AG04449 (cell line): ENCODE data around the gene HSD17B7.
A peak's percentile ranks its signal among the peaks of the same experiment; 100 is the strongest.

Source experiments
- CTCF ChIA-PET: fragments of 350-600 bp; formaldehyde crosslinking; extraction: SDS; loops from one replicate; lab custom pipeline; 2021; ENCODE audit warnings: antibody characterized with exemption; lab: Yijun Ruan, JAX
- POLR2A ChIA-PET: fragments of 400-600, 350-600 bp; formaldehyde crosslinking; extraction: SDS; loops from one replicate; lab custom pipeline; 2020; ENCODE audit warnings: antibody characterized with exemption, inconsistent platforms; lab: Yijun Ruan, JAX
- DNase-seq: peaks from one replicate; pipeline ENCODE4 v3.0.0-alpha.2; 2010; ENCODE audit warnings: low read depth, low spot score
- H3K4me3 ChIP-seq: 2 replicates; pipeline ENCODE4 v1.5.1; 2011; ENCODE audit warnings: low read depth, mild to moderate bottlenecking, control low read depth, low read length
- TF ChIP-seq, protein P1 (sequence below): IDR thresholded peaks from one replicate; pipeline ENCODE4 v1.5.1; 2011; ENCODE audit warnings: mild to moderate bottlenecking, moderate library complexity, low read length, control low read depth, inconsistent platforms; ENCODE audit not compliant: insufficient read depth; ENCODE audit errors: missing control alignments

The HSD17B7 gene

DNA sequence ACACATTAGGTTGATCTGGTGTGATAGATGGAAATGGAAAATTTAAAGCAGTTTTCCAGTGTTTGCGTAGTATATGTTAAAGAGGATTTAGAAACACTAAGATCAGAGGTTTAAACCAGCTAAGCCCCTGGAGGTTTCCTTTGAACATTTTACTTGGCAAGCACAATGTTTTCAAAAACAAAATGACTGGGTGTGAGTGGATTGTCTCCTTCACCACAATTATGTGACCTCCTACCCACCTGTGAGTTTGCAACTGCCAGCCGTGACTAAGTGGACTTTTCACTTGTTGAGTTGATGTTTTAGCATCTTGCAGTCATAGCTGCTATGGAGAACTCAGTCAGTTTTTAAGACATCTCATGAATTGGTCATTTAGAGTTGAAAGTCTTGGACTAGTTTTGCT lies 65.8 kb downstream of the HSD17B7 start:
- CTCF ChIA-PET, result interaction anchor here (0.7 to 9.8 kb wide), 15 partner anchors 8 to 463 kb away, joined by 3 to 94 read pairs (median 5); partner anchors contain the start of gene RGS4
- peak; percentile 86 for DNase-seq

DNA sequence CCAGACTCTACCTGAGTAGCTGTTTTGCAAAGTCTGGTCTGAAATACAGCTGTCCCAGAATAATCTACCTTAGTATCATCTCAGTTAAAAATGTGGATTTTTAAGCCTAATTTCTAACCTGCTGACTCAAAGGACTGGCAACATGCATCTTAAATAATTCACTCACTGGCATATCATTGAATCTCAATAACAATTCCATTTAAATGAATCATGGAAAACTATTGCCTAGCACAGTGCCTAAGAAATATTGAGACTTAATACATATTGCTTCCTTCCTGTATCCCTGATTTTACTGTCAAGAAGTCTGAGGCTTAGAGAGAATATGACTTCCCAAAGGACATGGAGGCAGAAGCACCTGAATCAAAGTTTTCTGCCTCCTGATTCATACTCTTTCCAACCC lies 67.3 kb downstream of the HSD17B7 start:
- ChIA-PET CTCF (interaction anchor here (1.1 to 9.8 kb wide), 13 partner anchors 10 to 462 kb away, joined by 3 to 94 read pairs (median 9); partner anchors contain the start of gene RGS4), POLR2A (interaction anchor here (1.6 to 1.8 kb wide), 2 partner anchors 16 to 211 kb away, joined by 6 read pairs; partner anchors contain the start of gene RGS4)
- no peak overlapping the region for H3K4me3 ChIP-seq
- no peak for DNase-seq
- TF ChIP-seq, protein P1, sequence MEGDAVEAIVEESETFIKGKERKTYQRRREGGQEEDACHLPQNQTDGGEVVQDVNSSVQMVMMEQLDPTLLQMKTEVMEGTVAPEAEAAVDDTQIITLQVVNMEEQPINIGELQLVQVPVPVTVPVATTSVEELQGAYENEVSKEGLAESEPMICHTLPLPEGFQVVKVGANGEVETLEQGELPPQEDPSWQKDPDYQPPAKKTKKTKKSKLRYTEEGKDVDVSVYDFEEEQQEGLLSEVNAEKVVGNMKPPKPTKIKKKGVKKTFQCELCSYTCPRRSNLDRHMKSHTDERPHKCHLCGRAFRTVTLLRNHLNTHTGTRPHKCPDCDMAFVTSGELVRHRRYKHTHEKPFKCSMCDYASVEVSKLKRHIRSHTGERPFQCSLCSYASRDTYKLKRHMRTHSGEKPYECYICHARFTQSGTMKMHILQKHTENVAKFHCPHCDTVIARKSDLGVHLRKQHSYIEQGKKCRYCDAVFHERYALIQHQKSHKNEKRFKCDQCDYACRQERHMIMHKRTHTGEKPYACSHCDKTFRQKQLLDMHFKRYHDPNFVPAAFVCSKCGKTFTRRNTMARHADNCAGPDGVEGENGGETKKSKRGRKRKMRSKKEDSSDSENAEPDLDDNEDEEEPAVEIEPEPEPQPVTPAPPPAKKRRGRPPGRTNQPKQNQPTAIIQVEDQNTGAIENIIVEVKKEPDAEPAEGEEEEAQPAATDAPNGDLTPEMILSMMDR, result no peak

More for the DNA sequence above, 65.8 kb downstream of the HSD17B7 start:
- TF ChIP-seq, protein P1, result no peak
- no peak overlapping the region for H3K4me3 ChIP-seq
- POLR2A ChIA-PET, result interaction anchor here (1.6 to 1.8 kb wide), 2 partner anchors 18 to 213 kb away, joined by 6 read pairs; partner anchors contain the start of gene RGS4

DNA sequence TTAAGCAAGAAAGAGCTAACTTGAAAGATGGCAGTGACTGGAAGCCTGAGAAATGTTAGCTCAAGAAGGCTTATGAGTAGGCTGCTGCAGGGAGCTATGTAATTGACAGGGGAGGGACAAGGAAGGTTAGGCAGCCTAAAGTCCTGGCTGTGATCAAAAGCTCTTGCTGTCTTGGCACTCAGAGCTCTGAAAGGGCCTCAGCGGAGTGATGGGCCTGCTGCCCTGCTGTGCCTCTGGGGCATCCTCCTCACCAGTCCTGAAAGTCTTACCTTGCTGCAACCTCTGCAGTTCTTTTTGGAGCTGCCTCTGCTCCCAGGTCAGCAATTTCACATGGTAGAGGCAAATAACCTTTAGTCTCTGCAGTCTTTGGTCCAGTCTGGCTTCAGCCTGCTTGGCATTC lies 68.7 kb downstream of the HSD17B7 start:
- POLR2A ChIA-PET, result no interaction called here
- no peak for DNase-seq
- CTCF ChIA-PET, result interaction anchor here (1.0 to 9.8 kb wide), 12 partner anchors 11 to 461 kb away, joined by 3 to 94 read pairs (median 14); partner anchors contain the start of gene RGS4
- TF ChIP-seq, protein P1, result no peak
- no peak overlapping the region for H3K4me3 ChIP-seq

DNA sequence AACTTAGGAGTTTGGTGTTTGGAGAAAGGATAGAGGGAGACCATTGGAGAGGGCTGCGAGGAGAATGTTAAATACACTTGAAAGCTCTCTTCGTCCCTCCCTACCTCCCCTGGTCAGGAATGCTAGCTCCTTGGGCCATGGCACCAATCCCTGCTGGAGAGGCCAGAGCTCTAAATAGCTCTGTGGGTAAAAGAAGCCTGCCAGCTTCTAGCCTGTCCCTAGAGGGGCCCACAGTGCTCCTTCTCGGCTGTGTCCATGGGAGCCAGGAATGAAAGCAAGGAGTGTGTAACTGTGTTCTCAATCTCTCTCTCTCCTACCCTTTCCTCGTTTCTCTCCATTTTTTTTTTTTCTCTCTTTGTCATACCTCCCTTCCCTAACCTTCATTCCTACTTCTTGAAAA lies 70.6 kb downstream of the HSD17B7 start, which contains the start of gene CCDC190:
Gene CCDC190, minus strand, starts transcription at position 75 of the 400 bp plus-strand sequence. CDS start 1,529 bp downstream, outside the sequence.
- no peak within 1 kb of the TSS for H3K4me3 ChIP-seq
- CTCF ChIA-PET, result interaction anchor here (0.9 to 9.8 kb wide), 10 partner anchors 10 to 455 kb away, joined by 3 to 94 read pairs (median 8); partner anchors contain the start of gene RGS4
- no peak for DNase-seq
- POLR2A ChIA-PET, result no interaction called here
- TF ChIP-seq, protein P1, result no peak

DNA sequence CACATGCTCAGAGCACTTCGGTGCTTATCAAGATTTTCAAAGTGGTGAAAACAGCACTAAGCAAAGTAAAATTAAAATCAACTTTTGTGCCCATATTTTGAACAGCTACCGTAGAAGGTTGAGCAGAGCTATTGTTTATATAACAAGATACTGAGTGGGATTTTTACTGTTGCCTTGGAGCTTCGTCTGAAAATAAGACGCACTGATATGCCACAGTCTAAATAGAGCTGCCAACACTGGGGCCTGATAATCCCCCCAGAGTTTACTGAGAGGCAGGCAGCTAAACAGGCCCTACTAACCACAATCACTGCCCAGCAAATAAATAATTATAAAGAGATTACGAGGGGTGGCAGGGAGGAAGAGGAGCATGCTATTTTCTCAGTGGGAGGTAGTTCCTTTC lies 71.1 kb downstream of the HSD17B7 start:
- POLR2A ChIA-PET, result no interaction called here
- DNase-seq, result no peak
- CTCF ChIA-PET, result interaction anchor here (0.7 to 9.8 kb wide), 6 partner anchors 8 to 207 kb away, joined by 3 to 94 read pairs (median 30); partner anchors contain the start of gene RGS4

More for the DNA sequence above, 71.1 kb downstream of the HSD17B7 start:
- H3K4me3 ChIP-seq, result no peak overlapping the region
- TF ChIP-seq, protein P1, result no peak
